Retina (tissue), 1 donor: ENCODE results near the gene FAIM2.
"Not testable (repeated sequence)": the region's sequence is repeated elsewhere in the genome, so short reads cannot be mapped to it uniquely, and the experiment has no call there.

Experiments used
- DNase-seq: peaks from one replicate; pipeline ENCODE4 v3.0.0-alpha.2; 2016

The FAIM2 gene

GRCh38 chr12:49892732-49893317 lies 10.9 kb downstream of the FAIM2 start:
- no peak for DNase-seq

DNA sequence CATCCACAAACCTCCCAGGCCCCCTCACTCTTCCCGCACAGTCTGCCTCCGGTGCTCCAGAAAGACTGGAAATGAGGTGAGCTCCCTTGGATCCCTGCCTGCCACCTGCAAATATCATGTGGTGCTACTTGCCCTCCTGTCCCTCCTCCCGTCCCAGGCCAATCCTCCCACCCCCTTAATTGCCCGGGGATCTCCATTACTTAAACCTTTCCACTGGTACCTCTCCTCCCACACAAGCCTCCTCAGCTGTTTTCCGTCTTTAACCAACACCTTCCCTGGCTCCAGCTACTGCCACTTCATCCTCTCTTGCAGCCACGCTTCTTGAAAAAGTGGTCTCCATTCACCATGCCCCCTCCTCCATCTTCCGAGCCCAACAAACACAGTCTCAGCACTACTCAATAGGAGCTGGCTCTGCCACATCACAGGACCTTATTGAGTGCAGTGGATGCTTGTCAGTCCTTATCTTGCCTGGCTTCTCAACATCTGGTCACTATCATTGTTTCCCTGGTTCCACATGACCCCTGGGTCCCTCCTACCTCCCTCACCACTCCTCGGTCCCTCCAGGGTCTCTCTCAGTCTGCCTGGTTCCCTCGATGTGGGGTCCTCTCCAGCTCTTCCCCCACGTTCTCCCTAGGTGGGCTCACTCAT lies 11.5 kb downstream of the FAIM2 start:
- DNase-seq = no peak

GRCh38 chr12:49891476-49891875 lies 12.2 kb downstream of the FAIM2 start:
- DNase-seq = no peak

DNA sequence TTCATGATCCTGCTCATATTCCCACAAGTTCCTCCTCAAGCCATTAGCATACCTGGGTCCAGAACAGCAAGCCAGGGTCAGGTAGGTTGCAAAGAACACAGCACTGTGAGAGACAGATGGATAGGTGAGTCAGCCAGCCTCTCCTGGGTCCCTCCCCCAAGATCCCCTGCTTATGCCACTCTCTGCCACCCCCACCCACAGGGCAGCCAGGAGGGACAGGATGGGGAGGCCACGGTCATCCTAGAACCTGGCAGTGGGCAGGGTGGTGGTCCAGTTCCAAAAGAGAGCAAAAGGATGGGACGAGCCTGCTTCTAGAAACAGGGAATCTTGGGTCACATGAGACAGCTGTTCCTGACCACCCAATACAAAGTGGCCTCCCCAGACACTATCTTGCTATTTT lies 12.7 kb downstream of the FAIM2 start:
- no peak for DNase-seq

- no peak for DNase-seq
These were observed 13.6 kb downstream of the FAIM2 start for GRCh38 chr12:49890096-49890461.

GRCh38 chr12:49889361-49890095 lies 14.2 kb downstream of the FAIM2 start:
- DNase-seq = no peak

DNA sequence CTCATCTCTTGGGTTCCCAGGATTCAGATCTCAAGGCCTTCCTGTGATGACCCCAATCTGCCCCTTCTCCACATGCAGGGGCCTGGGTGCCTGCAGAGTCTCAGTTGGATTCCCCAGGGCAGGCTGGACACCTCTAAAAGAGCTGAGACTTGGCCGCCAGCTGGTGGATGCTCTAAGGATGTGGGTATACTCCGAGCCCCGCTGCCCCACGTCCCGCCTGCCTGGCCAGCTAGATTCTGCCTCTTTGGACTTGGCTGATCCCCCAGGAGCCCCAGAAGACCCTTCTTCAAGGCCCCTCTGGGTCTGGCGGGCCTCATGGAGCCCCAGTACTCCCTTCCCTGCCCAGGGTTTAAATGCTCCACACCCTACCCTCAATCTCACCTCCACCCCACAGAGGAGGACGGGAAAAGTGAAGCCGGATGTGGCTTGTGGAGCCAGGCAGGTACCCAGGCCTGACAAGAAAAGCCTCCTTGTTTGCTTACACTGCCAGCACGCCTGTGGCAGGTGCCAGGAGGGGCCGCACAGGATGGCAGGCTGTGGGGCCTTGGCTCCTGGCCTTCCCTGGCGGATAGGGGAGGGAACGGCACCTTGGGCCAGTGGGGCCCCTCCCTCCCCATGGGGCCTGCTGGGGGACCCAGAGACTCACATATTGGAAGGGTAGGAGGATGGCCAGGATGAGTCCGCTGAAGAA lies 15.1 kb downstream of the FAIM2 start:
- DNase-seq = no peak

DNA sequence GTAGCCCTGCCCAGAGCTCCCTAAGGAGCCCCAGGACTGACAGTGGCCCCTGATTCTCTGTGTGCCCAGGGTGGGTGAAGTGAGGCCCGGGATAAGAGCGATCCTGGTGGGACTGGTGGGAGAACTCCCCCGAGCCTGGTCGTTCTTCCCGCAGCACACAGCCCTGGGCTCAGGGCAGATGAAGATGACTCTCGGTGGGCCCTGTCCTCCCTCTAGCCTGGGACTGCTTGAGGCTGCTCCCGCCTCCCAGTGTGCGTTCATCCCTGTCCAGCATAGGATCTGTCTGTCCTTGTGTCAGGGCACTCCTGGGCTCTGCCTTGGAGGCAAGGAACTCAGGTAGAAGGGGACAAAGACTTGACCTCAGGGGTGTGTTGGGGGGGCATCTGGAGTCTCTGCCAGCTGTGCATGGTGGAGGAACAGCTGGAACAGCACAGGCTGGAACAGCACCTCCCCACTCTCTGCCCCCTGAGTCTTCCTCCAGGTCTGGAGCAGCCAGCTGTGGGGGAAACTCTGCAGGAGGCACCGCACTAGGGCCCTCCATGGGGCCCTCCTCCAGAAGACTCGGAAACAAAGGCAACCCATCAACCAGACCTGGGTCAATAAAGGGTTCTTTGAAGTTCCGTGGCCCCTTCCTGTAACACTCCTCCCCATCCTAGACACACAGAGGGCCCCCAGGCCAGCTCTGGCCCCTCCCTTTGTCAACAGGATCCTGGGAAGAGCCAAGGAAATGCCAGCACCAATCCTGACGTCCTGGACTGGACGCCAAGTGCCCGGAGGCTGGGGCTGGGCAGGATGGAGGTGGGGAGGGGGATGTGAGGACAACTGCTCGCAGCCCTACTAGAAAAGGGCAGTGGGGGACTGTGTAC lies 15.9 kb downstream of the FAIM2 start:
- no peak for DNase-seq

GRCh38 chr12:49887091-49887490 lies 16.6 kb downstream of the FAIM2 start:
- no peak for DNase-seq

DNA sequence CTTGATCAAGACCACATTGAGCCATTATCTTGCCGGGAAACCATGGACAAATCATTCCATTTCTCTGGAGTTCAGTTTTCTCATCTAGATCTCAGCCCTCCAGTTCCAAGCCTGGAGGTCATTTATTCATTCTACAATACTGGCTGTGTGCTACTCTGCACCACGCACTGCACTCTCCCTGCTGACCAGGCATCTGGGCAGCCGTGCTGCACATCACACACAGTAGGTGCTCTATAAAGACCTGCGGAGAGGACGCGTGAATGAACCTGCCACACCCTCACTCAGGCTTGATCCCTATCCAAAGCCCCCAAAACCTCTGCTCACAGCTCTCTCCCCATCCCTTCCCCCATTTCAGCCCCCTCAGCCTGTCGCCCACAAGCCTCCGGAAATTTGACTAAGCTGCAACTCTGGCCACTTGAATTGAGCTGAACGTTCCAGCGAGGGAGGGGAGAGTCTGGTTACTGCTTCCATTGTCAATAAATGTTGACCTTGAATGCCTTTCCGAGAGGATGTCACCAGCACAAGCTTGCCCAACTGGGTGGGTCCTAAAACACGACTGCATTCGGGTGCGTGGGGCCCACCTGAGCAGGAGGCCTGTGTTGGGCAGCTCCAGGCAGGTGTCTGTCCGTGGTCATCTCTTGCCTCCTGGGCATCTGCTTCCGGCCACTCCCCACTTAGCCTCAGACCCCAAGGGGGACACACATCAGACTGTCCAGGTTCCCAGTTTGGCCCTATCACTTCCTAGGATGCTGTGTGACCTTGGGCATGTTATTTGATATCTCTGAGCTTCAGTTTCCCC lies 17.8 kb downstream of the FAIM2 start:
- DNase-seq = no peak

GRCh38 chr12:49885118-49885517 lies 18.6 kb downstream of the FAIM2 start:
- no peak for DNase-seq

- peak; percentile 50 for DNase-seq
These were observed 20.7 kb downstream of the FAIM2 start for GRCh38 chr12:49882851-49883464.

GRCh38 chr12:49882248-49882850 lies 21.4 kb downstream of the FAIM2 start:
- no peak for DNase-seq

DNA sequence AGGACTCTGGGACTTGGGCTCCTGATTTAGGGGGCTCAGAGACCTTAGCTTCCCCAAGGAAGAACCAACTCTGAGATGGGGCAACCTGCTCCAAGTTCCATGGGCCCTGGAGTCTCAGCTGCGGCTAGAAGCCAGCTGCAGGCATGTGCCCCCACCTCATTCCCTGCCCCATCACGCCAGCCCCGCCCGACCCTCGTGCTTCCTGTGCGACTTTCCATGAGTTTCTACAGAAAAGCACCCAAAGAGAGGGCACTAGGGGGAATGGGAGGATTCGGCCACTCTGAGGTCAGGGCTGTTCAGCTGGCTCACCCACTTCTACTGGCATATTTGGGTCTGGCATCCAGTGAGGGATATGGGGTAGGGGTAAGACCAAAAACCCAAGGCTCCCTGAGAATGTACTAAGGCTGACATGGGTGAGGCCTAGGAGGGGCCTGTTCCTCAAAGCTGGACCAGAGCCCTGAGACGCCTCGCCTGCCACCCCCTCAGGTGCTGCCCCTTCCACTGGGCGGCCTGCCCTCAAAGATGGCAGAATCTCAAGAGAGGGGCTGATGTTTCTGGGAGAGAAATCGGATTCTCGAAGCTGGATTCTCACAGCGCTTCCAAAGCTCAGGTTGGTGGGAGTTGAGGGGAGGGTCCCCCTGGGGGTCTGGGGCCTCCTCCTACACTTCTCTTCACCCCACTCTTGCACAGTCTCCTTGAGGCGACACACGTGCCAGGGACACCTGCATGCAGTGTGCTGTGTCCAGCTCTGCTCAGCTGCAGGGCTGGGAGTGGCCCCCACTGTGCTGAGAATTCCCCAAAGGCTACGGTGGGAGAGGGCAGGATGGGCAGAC lies 22.1 kb downstream of the FAIM2 start:
- DNase-seq = no peak

DNA sequence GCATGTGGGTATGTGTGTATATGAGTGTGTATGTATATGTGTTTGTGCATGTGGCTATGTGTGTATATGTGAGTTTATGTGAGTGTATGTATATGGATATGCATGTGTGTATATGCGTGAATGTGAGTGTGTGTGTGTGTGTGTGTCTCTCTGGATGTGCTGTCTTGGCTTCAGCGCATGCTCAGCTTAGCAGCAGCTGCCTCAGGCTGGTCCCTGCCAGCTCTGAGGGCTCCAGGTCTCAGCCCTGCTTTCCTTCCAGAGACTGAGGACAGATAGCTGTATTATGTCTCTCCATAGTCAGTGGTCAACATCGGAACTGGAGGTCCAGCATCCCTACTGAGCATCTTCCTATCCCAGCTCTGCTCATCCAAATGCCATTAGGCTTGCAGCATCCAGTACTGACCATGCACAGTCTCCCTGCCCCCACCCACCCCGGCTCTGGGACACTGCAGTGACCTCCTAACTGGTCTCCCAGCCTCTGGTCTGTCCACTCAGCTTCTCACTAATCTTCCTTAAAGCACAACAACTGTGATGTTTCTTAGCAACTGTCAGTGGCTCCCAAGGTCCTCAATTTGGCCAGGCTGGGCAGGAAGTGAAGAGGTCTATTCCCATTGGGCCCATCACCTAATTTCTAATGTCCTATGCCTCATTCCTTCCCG lies 22.8 kb downstream of the FAIM2 start:
- no peak for DNase-seq

DNA sequence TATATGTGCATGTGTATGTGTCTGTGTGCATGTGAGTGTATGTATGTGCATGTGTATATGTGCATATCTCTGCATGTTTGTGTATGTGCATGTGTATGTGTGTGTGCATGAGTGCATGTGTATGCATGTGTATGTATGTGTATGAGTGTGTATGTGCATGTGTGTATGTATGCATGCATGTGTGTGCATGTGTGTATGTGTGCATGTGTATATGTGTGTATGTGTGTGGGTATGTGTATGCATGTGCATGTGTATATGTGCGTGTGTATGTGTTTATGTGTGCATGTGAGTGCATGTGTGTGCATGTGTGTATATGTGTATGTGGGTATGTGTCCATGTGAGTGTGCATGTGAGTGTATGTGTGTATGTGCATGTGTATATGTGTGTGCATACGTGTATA lies 24.6 kb downstream of the FAIM2 start:
- not testable (repeated sequence) for DNase-seq

GRCh38 chr12:49878021-49878420 lies 25.7 kb downstream of the FAIM2 start:
- DNase-seq = no peak

- DNase-seq = no peak
These were observed 26.6 kb downstream of the FAIM2 start for GRCh38 chr12:49877066-49877465.

DNA sequence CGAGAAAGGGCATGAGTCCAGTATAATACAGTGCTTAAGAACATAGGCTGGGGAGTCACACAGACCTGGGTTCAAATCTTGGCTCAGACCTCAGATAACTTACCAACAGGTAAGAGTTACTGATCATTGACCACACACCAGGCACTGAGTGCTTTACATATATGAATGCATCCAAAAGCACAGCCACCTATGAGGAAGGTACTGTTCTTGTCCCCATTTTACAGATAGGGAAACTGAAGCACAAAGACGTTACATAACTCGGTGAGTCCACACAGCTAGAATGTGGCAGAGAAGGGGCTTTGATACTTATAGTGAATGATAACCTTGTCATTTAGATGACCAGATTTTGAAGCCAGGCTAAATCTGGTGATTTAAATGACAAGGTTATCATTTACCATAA lies 27.6 kb downstream of the FAIM2 start:
- no peak for DNase-seq
